ENCODE results near the gene PDE11A.

DNA sequence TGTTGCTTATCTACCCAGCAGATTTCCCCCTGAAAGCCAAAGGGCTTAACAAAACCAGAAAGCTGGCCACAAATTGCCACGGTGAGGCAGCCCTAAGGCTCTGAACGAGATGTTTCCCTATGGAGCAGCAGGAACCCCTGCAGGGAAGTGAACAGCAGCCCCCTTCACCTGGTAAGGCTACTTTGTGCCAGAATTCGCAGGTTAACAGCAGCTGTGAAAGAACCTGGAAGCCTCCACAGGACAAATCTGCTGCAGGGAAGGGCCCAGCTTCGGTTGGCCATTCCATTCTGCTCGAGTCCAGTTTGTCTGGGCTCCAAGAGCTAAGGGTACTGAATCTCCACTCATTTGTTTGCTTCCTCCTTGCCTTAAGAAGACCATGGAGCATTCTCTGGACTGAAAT lies 175.3 kb downstream of the PDE11A start:
- TF ChIP-seq CTCF (IDR thresholded peaks at IDR 0.05) = no peak
- TF ChIP-seq POLR2A (IDR thresholded peaks at IDR 0.05) = no peak
- TF ChIP-seq POLR2AphosphoS5 (IDR thresholded peaks at IDR 0.05) = no peak
